Breast epithelium (tissue), 4 donors: Measurements from ENCODE around the gene TSR3. TPM values are rescaled to one million over a fixed set of nuclear protein-coding genes. Genes with fewer than 3 reads are reported as not detected.

ENCODE experiments used
- DNase-seq, 2 donors: peaks; one replicate each; pipeline ENCODE4 v3.0.0-alpha.2; 2019; ENCODE audit warnings: low spot score in 2 of 2
- H3K27ac ChIP-seq, 2 donors: fragments of 200-600 bp; sonication (generic) in 1 of 2; one replicate each; pipeline ENCODE4 v1.5.1; 2016 to 2019; ENCODE audit warnings: mild to moderate bottlenecking in 1 of 2
- H3K27me3 ChIP-seq, 2 donors: fragments of 200-600 bp; sonication (generic) in 1 of 2; one replicate each; pipeline versions ENCODE4 v1.5.1 to v1.6.0; 2017 to 2019; ENCODE audit warnings: control low read depth in 1 of 2, mild to moderate bottlenecking in 1 of 2
- H3K36me3 ChIP-seq: fragments of 200-600 bp; one replicate; pipeline ENCODE4 v1.5.1; 2019
- H3K4me1 ChIP-seq, 2 donors: fragments of 200-600 bp; sonication (generic); one replicate each; pipeline ENCODE4 v1.5.1; 2016 to 2019; ENCODE audit warnings: control low read depth in 1 of 2
- H3K4me3 ChIP-seq, 3 donors: fragments of 200-600 bp; sonication (generic); 1 replicate in 2 of 3; 2 replicates in 1 of 3; pipeline ENCODE4 v1.5.1; 2016 to 2019; ENCODE audit warnings: mild to moderate bottlenecking in 3 of 3, moderate library complexity in 2 of 3
- H3K9me3 ChIP-seq, 2 donors: fragments of 200-600 bp; sonication (generic) in 1 of 2; one replicate each; pipeline ENCODE4 v1.5.1; 2016 to 2019; ENCODE audit warnings: control low read depth in 1 of 2
- POLR2A ChIP-seq: fragments of 450-650 bp; IDR thresholded peaks from one replicate; pipeline ENCODE4 v1.6.1; 2016; ENCODE audit warnings: antibody characterized with exemption, mild to moderate bottlenecking, moderate library complexity
- POLR2AphosphoS5 ChIP-seq, 3 donors: sonication (generic); formaldehyde crosslinking; IDR thresholded peaks; one replicate each; pipeline ENCODE4 v1.6.1; 2017; ENCODE audit warnings: antibody characterized with exemption in 3 of 3
- intact Hi-C: fragments of 100-400 bp; cut with DNase I; formaldehyde crosslinking; loops from one replicate; pipeline ENCODE4 v1.15.1; 2023; ENCODE audit warnings: low total_unique reads
- total RNA-seq, 3 donors: library from RNA; depleted of rRNA; stranded (reverse); fragments of >200 nt; gene quantifications; one replicate each; pipeline ENCODE4 v1.1.0, GENCODE V29; 2016
- TF ChIP-seq, protein P1 (sequence below), 3 donors: fragments of 450-650 bp; IDR thresholded peaks; one replicate each; pipeline ENCODE4 v1.5.1; 2016 to 2017; ENCODE audit warnings: antibody characterized with exemption in 3 of 3, mild to moderate bottlenecking in 3 of 3, moderate library complexity in 3 of 3

TSR3 gene
- total RNA-seq, 3 donors from 2014 or later: 54.4 to 72.3 (median 59.6) TPM

DNA sequence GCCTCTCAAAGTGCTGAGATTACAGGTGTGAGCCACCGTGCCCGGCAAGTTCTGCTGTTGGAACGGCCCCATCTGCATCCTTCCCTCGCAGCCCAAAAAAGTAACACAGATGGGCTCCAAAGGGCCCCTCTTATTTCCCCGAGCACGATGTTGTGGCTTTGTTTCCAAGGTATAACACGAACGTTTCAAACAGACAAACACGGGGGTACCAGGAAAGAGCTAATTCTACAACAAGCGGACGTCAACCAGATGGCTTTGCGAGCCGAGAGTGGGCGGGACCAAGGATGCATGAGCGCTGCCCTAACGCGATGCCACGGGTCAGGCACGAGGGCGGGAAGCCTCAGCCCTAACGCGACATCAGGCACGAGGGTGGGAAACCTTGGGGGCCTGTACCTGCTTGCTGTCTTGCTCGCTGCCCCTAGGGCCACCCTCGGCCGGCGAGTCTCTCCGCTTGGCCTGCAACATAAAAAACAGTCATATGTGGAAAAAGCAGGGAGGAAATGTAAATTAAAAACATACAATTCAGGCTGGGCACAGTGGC is 38.6 kb upstream of the TSR3 start:
- intact Hi-C loops: no loop called here
- no peaks in the 10 kb centered on the region for H3K4me1 ChIP-seq
- H3K27me3 ChIP-seq: no peaks in the 10 kb centered on the region
- H3K36me3 ChIP-seq: no peaks in the 10 kb centered on the region
- no peaks in the 10 kb centered on the region for H3K9me3 ChIP-seq
- no peak for DNase-seq
- no peak overlapping the region for H3K27ac ChIP-seq
- H3K4me3 ChIP-seq: no peak overlapping the region
- TF ChIP-seq POLR2AphosphoS5 (IDR thresholded peaks at IDR 0.05): no peak
- TF ChIP-seq, protein P1, sequence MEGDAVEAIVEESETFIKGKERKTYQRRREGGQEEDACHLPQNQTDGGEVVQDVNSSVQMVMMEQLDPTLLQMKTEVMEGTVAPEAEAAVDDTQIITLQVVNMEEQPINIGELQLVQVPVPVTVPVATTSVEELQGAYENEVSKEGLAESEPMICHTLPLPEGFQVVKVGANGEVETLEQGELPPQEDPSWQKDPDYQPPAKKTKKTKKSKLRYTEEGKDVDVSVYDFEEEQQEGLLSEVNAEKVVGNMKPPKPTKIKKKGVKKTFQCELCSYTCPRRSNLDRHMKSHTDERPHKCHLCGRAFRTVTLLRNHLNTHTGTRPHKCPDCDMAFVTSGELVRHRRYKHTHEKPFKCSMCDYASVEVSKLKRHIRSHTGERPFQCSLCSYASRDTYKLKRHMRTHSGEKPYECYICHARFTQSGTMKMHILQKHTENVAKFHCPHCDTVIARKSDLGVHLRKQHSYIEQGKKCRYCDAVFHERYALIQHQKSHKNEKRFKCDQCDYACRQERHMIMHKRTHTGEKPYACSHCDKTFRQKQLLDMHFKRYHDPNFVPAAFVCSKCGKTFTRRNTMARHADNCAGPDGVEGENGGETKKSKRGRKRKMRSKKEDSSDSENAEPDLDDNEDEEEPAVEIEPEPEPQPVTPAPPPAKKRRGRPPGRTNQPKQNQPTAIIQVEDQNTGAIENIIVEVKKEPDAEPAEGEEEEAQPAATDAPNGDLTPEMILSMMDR (IDR thresholded peaks at IDR 0.05): no peak
- TF ChIP-seq POLR2A: no peak

DNA sequence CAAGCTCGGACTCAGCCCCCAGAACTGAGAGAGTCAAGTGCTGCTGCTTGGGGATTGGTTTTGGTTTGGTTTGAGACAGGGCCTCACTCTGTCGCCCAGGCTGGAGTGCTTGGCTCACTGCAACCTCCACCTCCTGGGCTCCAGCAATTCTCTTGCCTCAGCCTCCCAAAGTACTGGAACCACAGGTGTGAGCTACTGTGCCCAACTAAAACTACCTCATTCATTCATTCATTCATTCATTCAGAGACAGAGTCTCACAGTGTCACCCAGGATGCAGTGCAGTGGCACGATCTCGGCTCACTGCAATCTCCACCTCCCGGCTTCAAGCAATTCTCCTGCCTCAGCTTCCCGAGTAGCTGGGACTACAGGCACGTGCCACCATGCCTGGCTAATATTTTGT is 38.1 kb upstream of the TSR3 start:
- no peak for DNase-seq
- Histone ChIP-seq H3K27me3 (no peaks in the 10 kb centered on the region), H3K36me3 (no peaks in the 10 kb centered on the region), H3K27ac (no peak overlapping the region), H3K9me3 (no peaks in the 10 kb centered on the region), H3K4me3 (no peak overlapping the region), H3K4me1 (no peaks in the 10 kb centered on the region)
- intact Hi-C loops: no loop called here
- TF ChIP-seq POLR2A (no peak), POLR2AphosphoS5 (IDR thresholded peaks at IDR 0.05) (no peak)
- TF ChIP-seq, protein P1 (IDR thresholded peaks at IDR 0.05): no peak

DNA sequence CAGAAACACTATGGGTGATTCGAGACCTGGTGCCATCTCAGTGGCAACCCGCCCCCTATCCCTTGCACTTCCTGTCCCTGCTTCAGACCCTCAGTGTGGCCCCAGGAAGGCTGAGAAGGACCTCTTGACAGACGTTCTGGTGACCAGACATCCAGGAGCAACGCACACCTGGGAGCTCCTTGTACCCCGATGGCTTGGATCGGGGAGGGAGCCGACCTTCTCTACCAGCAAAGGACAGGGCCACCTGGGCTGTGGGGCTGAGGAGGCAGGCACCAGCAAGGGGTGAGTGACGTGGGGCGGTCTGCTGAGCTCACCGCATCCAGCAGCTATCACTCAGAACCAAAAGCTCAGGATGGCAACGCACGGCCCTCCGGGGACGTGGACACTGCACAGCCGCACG is 35.7 kb upstream of the TSR3 start:
- no peak for DNase-seq
- H3K27me3 ChIP-seq: no peaks in the 10 kb centered on the region
- H3K27ac ChIP-seq: no peak overlapping the region
- H3K4me1 ChIP-seq: no peaks in the 10 kb centered on the region
- H3K36me3 ChIP-seq: no peaks in the 10 kb centered on the region
- no peak overlapping the region for H3K4me3 ChIP-seq
- H3K9me3 ChIP-seq: no peaks in the 10 kb centered on the region
- intact Hi-C loops: no loop called here
- TF ChIP-seq, protein P1 (IDR thresholded peaks at IDR 0.05): no peak
- no peak for TF ChIP-seq POLR2A
- no peak for TF ChIP-seq POLR2AphosphoS5 (IDR thresholded peaks at IDR 0.05)

DNA sequence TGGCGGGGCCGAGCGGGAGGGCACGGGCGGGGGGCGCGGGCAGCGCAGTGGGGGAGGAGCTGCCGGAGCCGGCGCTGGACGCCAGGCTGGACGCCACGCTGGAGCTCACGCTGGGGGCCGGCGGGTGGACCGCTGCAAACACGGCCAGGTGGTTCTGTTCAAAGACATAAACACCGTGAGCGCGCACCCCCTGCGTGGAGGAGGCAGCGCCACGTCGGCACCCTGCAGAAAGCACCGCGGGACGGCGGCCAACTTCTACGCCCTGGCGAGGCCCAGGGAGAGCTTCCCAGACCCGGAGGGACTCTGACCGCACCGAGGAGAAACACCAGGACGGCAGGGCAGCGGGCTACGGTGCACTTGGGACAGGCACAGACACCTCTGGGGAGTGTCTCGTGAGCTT is 33.6 kb upstream of the TSR3 start:
- Histone ChIP-seq H3K36me3 (peaks cover 7% of the 10 kb centered on the region), H3K4me1 (no peaks in the 10 kb centered on the region), H3K27me3 (no peaks in the 10 kb centered on the region), H3K27ac (no peak overlapping the region), H3K4me3 (no peak overlapping the region), H3K9me3 (no peaks in the 10 kb centered on the region)
- DNase-seq: no peak
- intact Hi-C loops: no loop called here
- TF ChIP-seq POLR2AphosphoS5 (IDR thresholded peaks at IDR 0.05) (no peak), POLR2A (no peak)
- TF ChIP-seq, protein P1 (IDR thresholded peaks at IDR 0.05): no peak

DNA sequence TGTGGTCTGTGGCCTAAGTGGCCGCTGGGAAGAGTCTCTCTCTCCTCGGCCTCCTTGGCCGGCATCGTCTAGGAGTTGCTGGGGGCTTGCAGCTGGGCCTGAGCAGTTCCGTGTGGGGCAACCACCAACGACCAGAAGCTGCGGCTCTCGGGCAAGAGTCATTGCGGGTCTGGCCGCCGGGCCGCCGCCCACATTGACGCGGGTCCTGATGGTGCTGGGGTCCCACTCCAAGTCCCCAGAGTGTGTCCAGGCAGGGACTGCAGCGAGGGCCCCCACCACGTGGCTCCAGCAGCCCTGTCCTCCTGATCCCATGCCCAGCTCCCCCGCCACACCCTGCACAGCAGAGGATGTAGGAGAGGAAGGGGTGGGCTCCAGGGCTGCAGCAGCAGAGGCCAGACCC is 31.9 kb upstream of the TSR3 start:
- TF ChIP-seq POLR2A (no peak), POLR2AphosphoS5 (IDR thresholded peaks at IDR 0.05) (no peak)
- TF ChIP-seq, protein P1 (IDR thresholded peaks at IDR 0.05): no peak
- Histone ChIP-seq H3K4me1 (peaks cover 0 to 6% of the 10 kb centered on the region in 2 donors), H3K27me3 (no peaks in the 10 kb centered on the region), H3K36me3 (peaks cover 7% of the 10 kb centered on the region), H3K4me3 (no peak overlapping the region), H3K27ac (no peak overlapping the region), H3K9me3 (no peaks in the 10 kb centered on the region)
- intact Hi-C loops: no loop called here
- no peak for DNase-seq
